Peyer's patch (tissue), 4 donors: ENCODE measurements around the gene SNTG2. TPM values are rescaled to one million over a fixed set of nuclear protein-coding genes. Genes with fewer than 3 reads are reported as not detected.
A peak's percentile ranks its signal among the peaks of the same experiment; 100 is the strongest.

Source experiments
- DNase-seq, 3 donors: peaks; one replicate each; pipeline ENCODE4 v3.0.0-alpha.2; 2017 to 2019
- H3K27ac ChIP-seq, 4 donors: fragments of 200-600 bp; sonication (generic); one replicate each; pipeline ENCODE4 v1.5.1; 2016 to 2019
- H3K27me3 ChIP-seq, 2 donors: fragments of 200-600 bp; sonication (generic); one replicate each; pipeline ENCODE4 v1.5.1; 2019
- H3K36me3 ChIP-seq, 3 donors: fragments of 200-600 bp; sonication (generic); one replicate each; pipeline ENCODE4 v1.5.1; 2016 to 2019
- H3K4me1 ChIP-seq, 4 donors: fragments of 200-600 bp; sonication (generic); one replicate each; pipeline ENCODE4 v1.5.1; 2016 to 2019
- H3K4me3 ChIP-seq, 4 donors: fragments of 200-600 bp; sonication (generic); 1 replicate in 3 of 4; 2 replicates in 1 of 4; pipeline ENCODE4 v1.5.1; 2016 to 2019; ENCODE audit warnings: mild to moderate bottlenecking in 1 of 4
- H3K9me3 ChIP-seq, 4 donors: fragments of 200-600 bp; sonication (generic); one replicate each; pipeline ENCODE4 v1.5.1; 2016 to 2019; ENCODE audit warnings: mild to moderate bottlenecking in 1 of 4
- CTCF ChIP-seq, 6 experiments: fragments of 450-650 bp in 4 of 6; fragments of 200-600 bp in 2 of 6; sonication (generic) in 1 of 6; IDR thresholded peaks; one replicate each; pipeline ENCODE4 v1.5.1; 2017 to 2019; ENCODE audit warnings: antibody characterized with exemption in 6 of 6, mild to moderate bottlenecking in 3 of 6, moderate library complexity in 1 of 6
- POLR2A ChIP-seq, 2 donors: fragments of 450-650 bp; IDR thresholded peaks; one replicate each; pipeline ENCODE4 v1.5.1; 2017; ENCODE audit warnings: antibody characterized with exemption in 2 of 2, mild to moderate bottlenecking in 2 of 2, moderate library complexity in 2 of 2
- total RNA-seq, 4 donors: library from RNA; depleted of rRNA; stranded (reverse); fragments of >200 nt; gene quantifications; one replicate each; pipeline ENCODE4 v1.1.0, GENCODE V29; 2016

SNTG2 gene
- 10 to 100 TPM in 1 of 4 donors, 1 to 10 TPM in 3; 1.8 to 65.2 (median 3.9) TPM for total RNA-seq

- H3K9me3 ChIP-seq = no peaks in the 10 kb centered on the region
- peaks cover 0 to 11% (median 0%) of the 10 kb centered on the region in 4 donors for H3K4me1 ChIP-seq
- no peaks in the 10 kb centered on the region for H3K36me3 ChIP-seq
- H3K4me3 ChIP-seq = peak within 1 kb of the TSS; percentile 33 to 55 (median 44)
- peak within 1 kb of the TSS in 2 of 4 donors; percentile 7 to 35 for H3K27ac ChIP-seq
- TF ChIP-seq CTCF (IDR thresholded peaks at IDR 0.05) (no peak), POLR2A (IDR thresholded peaks at IDR 0.05) (no peak)
- peak in 1 of 3 donors; percentile 53 for DNase-seq
- peaks cover 0 to 8% of the 10 kb centered on the region in 2 donors for H3K27me3 ChIP-seq
Measured at GRCh38 chr2:950080-950966, at the start of gene SNTG2. Gene SNTG2, plus strand, starts transcription at chr2:950849. Its CDS starts 148 bp downstream, at chr2:950997.

- H3K4me3 ChIP-seq = no peak overlapping the region
- H3K9me3 ChIP-seq = no peaks in the 10 kb centered on the region
- H3K4me1 ChIP-seq = no peaks in the 10 kb centered on the region
- no peak for DNase-seq
- TF ChIP-seq POLR2A (IDR thresholded peaks at IDR 0.05) (no peak), CTCF (IDR thresholded peaks at IDR 0.05) (no peak)
- H3K27ac ChIP-seq = no peak overlapping the region
- H3K36me3 ChIP-seq = no peaks in the 10 kb centered on the region
- no peaks in the 10 kb centered on the region for H3K27me3 ChIP-seq
Measured at GRCh38 chr2:902584-902983, 48.1 kb upstream of the SNTG2 start.

- no peaks in the 10 kb centered on the region for H3K9me3 ChIP-seq
- H3K27ac ChIP-seq = no peak overlapping the region
- no peaks in the 10 kb centered on the region for H3K4me1 ChIP-seq
- no peak for DNase-seq
- TF ChIP-seq POLR2A (IDR thresholded peaks at IDR 0.05) (no peak), CTCF (IDR thresholded peaks at IDR 0.05) (no peak)
- no peaks in the 10 kb centered on the region for H3K27me3 ChIP-seq
- no peaks in the 10 kb centered on the region for H3K36me3 ChIP-seq
- no peak overlapping the region for H3K4me3 ChIP-seq
Measured at GRCh38 chr2:903223-903900, 47.3 kb upstream of the SNTG2 start.

GRCh38 chr2:904246-905024, 46.2 kb upstream of the SNTG2 start:
- Histone ChIP-seq H3K27ac (no peak overlapping the region), H3K4me3 (no peak overlapping the region), H3K36me3 (no peaks in the 10 kb centered on the region), H3K4me1 (no peaks in the 10 kb centered on the region), H3K9me3 (no peaks in the 10 kb centered on the region), H3K27me3 (no peaks in the 10 kb centered on the region)
- no peak for TF ChIP-seq POLR2A (IDR thresholded peaks at IDR 0.05)
- TF ChIP-seq CTCF (IDR thresholded peaks at IDR 0.05) = no peak
- DNase-seq = no peak

- Histone ChIP-seq H3K27me3 (no peaks in the 10 kb centered on the region), H3K27ac (no peak overlapping the region), H3K4me3 (no peak overlapping the region), H3K36me3 (no peaks in the 10 kb centered on the region), H3K9me3 (no peaks in the 10 kb centered on the region), H3K4me1 (no peaks in the 10 kb centered on the region)
- DNase-seq = no peak
- TF ChIP-seq CTCF (IDR thresholded peaks at IDR 0.05) (no peak), POLR2A (IDR thresholded peaks at IDR 0.05) (no peak)
Measured at GRCh38 chr2:905091-905832, 45.4 kb upstream of the SNTG2 start.
